ENCODE measurements around the gene DRD2. TPM values are rescaled to one million over a fixed set of nuclear protein-coding genes. Genes with fewer than 3 reads are reported as not detected.

DRD2 gene
- total and polyA plus RNA-seq, 7 donors = 0.03 to 0.24 (median 0.14) TPM; not detected in 1

GRCh38 chr11:113472471-113472870 lies 2.7 kb downstream of the DRD2 start:
- WGBS, 3 donors = 21 to 22% (median 22%) methylated on average over 1 of the region's 1 CpG
- Histone ChIP-seq H3K9me3 (no peaks in the 10 kb centered on the region), H3K27me3 (ENCODE audit: insufficient read depth in 3 of 3, low read length in 2 of 3) (peaks cover 0 to 61% (median 21%) of the 10 kb centered on the region in 3 donors), H3K4me1 (no peaks in the 10 kb centered on the region), H3K27ac (no peak overlapping the region), H3K4me3 (no peak overlapping the region), H3K36me3 (ENCODE audit: insufficient read depth in 1 of 2, low read depth in 1 of 2) (no peaks in the 10 kb centered on the region)
- intact Hi-C loops (cut with DNase I) = no loop called here
- TF ChIP-seq CTCF (IDR thresholded peaks at IDR 0.05) = no peak
- DNase-seq (no peak), ATAC-seq (no peak)

GRCh38 chr11:113470233-113470632 lies 5.0 kb downstream of the DRD2 start:
- Histone ChIP-seq H3K27ac (no peak overlapping the region), H3K36me3 (ENCODE audit: insufficient read depth in 1 of 2, low read depth in 1 of 2) (no peaks in the 10 kb centered on the region), H3K4me3 (no peak overlapping the region), H3K4me1 (no peaks in the 10 kb centered on the region), H3K27me3 (ENCODE audit: insufficient read depth in 3 of 3, low read length in 2 of 3) (peaks cover 0 to 42% (median 15%) of the 10 kb centered on the region in 3 donors), H3K9me3 (no peaks in the 10 kb centered on the region)
- TF ChIP-seq CTCF (IDR thresholded peaks at IDR 0.05) = no peak
- DNase-seq (no peak), ATAC-seq (no peak)
- intact Hi-C loops (cut with DNase I) = no loop called here
- WGBS, 3 donors = 13 to 23% (median 23%) methylated on average over 5 of the region's 5 CpGs

GRCh38 chr11:113468726-113469345 lies 6.4 kb downstream of the DRD2 start:
- intact Hi-C loops (cut with DNase I) = loop anchor here in 1 of 2 donors (5.0 kb wide), 1 partner anchor 473 kb away; no protein-coding TSS in a partner anchor
- TF ChIP-seq CTCF (IDR thresholded peaks at IDR 0.05) = no peak
- H3K27me3 ChIP-seq (ENCODE audit: insufficient read depth in 3 of 3, low read length in 2 of 3) = peaks cover 0 to 31% (median 5%) of the 10 kb centered on the region in 3 donors
- H3K4me3 ChIP-seq = no peak overlapping the region
- DNase-seq (no peak), ATAC-seq (no peak)
- no peaks in the 10 kb centered on the region for H3K9me3 ChIP-seq
- no peaks in the 10 kb centered on the region for H3K36me3 ChIP-seq (ENCODE audit: insufficient read depth in 1 of 2, low read depth in 1 of 2)
- H3K4me1 ChIP-seq = no peaks in the 10 kb centered on the region
- 66 to 69% (median 69%) methylated on average over 8 of the region's 8 CpGs for WGBS, 3 donors
- H3K27ac ChIP-seq = no peak overlapping the region

GRCh38 chr11:113467545-113467944 lies 7.7 kb downstream of the DRD2 start:
- no peak overlapping the region for H3K27ac ChIP-seq
- H3K36me3 ChIP-seq (ENCODE audit: insufficient read depth in 1 of 2, low read depth in 1 of 2) = no peaks in the 10 kb centered on the region
- WGBS, 3 donors = 55 to 64% (median 61%) methylated on average over 2 of the region's 2 CpGs
- no peak overlapping the region for H3K4me3 ChIP-seq
- ATAC-seq (no peak), DNase-seq (no peak)
- no peaks in the 10 kb centered on the region for H3K9me3 ChIP-seq
- TF ChIP-seq CTCF (IDR thresholded peaks at IDR 0.05) = no peak
- intact Hi-C loops (cut with DNase I) = loop anchor here in 1 of 2 donors (5.0 kb wide), 1 partner anchor 475 kb away; no protein-coding TSS in a partner anchor
- no peaks in the 10 kb centered on the region for H3K4me1 ChIP-seq
- H3K27me3 ChIP-seq (ENCODE audit: insufficient read depth in 3 of 3, low read length in 2 of 3) = peaks cover 0 to 18% (median 2%) of the 10 kb centered on the region in 3 donors
